Measurements from ENCODE around the gene SEC24D. TPM values are rescaled to one million over a fixed set of nuclear protein-coding genes. Genes with fewer than 3 reads are reported as not detected.

The SEC24D gene, protein sequence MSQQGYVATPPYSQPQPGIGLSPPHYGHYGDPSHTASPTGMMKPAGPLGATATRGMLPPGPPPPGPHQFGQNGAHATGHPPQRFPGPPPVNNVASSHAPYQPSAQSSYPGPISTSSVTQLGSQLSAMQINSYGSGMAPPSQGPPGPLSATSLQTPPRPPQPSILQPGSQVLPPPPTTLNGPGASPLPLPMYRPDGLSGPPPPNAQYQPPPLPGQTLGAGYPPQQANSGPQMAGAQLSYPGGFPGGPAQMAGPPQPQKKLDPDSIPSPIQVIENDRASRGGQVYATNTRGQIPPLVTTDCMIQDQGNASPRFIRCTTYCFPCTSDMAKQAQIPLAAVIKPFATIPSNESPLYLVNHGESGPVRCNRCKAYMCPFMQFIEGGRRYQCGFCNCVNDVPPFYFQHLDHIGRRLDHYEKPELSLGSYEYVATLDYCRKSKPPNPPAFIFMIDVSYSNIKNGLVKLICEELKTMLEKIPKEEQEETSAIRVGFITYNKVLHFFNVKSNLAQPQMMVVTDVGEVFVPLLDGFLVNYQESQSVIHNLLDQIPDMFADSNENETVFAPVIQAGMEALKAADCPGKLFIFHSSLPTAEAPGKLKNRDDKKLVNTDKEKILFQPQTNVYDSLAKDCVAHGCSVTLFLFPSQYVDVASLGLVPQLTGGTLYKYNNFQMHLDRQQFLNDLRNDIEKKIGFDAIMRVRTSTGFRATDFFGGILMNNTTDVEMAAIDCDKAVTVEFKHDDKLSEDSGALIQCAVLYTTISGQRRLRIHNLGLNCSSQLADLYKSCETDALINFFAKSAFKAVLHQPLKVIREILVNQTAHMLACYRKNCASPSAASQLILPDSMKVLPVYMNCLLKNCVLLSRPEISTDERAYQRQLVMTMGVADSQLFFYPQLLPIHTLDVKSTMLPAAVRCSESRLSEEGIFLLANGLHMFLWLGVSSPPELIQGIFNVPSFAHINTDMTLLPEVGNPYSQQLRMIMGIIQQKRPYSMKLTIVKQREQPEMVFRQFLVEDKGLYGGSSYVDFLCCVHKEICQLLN
- 13.1 to 19.4 TPM (median 16.2 TPM) in 5 replicates for total RNA-seq (2022; extraction: Qiagen RNA extraction)

DNA sequence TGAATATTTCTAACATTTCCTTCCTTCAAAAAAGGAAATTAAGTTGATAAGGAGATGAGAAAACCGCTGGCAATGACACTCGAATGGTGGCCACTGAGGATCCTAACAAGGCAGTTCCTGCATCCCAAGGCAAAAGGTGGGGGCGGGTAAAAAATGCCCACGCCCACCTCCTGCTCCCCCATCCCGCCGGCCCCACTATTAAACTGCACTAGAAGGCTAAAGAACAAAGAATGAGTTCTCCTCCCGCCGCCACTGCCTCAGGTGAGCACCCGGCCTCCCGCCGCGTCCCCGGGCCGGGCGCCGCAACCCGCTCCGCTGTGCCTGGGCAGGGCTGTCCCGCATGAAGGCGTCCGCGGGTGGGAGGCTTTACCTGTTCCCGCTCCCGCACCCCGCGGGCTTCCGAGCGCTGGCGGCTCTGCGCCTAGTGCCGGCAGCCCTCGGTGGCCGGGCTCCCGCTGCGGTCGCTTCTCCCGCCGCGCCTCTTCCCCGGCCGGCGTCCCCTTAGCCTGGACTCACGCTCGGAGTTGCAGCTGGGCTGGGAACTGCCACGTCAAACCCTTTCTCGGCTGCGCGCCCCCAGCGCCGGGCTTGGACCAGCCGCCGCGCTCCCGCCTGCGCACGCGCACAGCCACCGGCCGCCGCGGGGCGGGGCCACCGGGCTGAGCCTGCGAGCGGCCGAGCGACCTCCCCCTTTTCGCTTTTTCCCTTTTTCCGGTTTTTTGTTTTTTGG, at the start of gene SEC24D:
Gene SEC24D, minus strand, starts transcription at position 556 of the 730 bp plus-strand sequence. CDS start 2,430 bp downstream, outside the sequence.

DNA sequence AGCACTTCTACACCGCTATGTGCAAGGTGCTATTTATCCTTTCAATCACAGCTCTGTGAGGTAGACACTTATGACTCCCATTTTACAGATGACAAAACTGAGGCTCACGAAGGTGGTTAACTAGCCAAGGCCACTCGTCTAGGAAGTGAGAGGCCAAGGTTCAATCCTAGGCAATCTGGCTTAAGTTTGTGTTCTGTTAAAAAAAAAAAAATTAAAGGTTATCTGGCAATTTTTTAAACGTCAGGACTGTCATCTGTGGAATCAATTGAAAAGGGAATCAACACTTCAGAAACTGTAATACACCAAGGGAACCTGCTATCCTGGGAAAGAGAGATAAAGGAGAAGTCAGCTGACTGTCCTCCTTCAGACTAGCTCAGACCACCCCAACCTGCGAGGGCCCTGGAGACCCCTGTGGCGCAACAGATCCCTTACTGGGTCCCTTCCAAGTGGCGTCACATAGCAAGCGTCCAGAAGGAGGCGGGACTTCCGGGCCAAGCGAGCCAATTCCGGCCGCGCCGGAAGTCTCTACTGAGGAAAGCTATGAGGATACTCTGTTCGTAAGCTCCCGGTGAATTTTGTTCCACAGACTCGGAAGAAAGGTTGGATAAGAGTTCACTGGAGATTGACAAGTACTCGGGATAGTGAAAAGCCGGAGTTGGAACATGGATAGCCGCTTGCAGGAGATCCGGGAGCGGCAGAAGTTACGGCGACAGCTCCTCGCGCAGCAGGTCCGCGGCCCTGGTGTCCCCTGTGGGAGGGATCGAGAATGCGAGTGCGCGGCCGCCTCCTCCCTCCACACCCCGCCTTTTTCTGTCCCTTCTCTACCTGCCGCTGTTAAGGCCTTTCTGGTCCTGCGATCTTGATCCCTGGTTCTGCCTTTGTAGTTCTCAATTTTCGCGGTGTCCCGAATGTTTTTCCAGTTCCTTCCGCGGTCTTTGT, 150.8 kb downstream of the SEC24D start, which contains the start of gene METTL14:
Gene METTL14, plus strand, starts transcription at position 520 of the 939 bp plus-strand sequence. Its CDS starts 143 bp downstream, at position 663.

Other genes starting within 250 kb of the SEC24D start
- 10.7 to 17.8 TPM (median 16.2 TPM) in 5 replicates for gene METTL14, start 150.7 kb downstream of the SEC24D start, total RNA-seq (2022; extraction: Qiagen RNA extraction)
- gene SYNPO2, start 52.7 kb upstream of the SEC24D start, total RNA-seq (2022; extraction: Qiagen RNA extraction): 1.1 to 1.8 TPM (median 1.5 TPM) in 5 replicates